ENCODE measurements around the gene FBXO3.

- TF ChIP-seq POLR2A (IDR thresholded peaks at IDR 0.05; ENCODE audit: low read depth, low read length) (no peak), POLR2AphosphoS5 (IDR thresholded peaks at IDR 0.05; ENCODE audit: low read depth, low read length) (no peak), TAF1 (IDR thresholded peaks at IDR 0.05; ENCODE audit: low read depth, low read length) (no peak), PAX5 (IDR thresholded peaks at IDR 0.05; ENCODE audit: insufficient read depth, low read length, severe bottlenecking) (no peak)
These were observed 73.6 kb downstream of the FBXO3 start, which contains the start of gene C11orf91 for GRCh38 chr11:33700502-33701271.

Measured in GM12891 (cell line).